HL-60/S4 (cell line): Measurements from ENCODE around the gene CLRN3.

Source experiments
- in situ Hi-C: fragments of 300-500 bp; cut with MboI; formaldehyde crosslinking; loops from 2 replicates; pipeline ENCODE4 v1.14.3; 2022; ENCODE audit warnings: low sequenced_read_pairs

CLRN3 gene

GRCh38 chr10:127853868-127854768 lies 38.6 kb downstream of the CLRN3 start:
- in situ Hi-C loops, result no loop called here

GRCh38 chr10:127852456-127852855 lies 40.3 kb downstream of the CLRN3 start:
- in situ Hi-C loops, result no loop called here

GRCh38 chr10:127851661-127852194 lies 41.0 kb downstream of the CLRN3 start:
- in situ Hi-C loops, result no loop called here

- in situ Hi-C loops, result no loop called here
Observed at GRCh38 chr10:127850944-127851343, 41.8 kb downstream of the CLRN3 start.

- in situ Hi-C loops, result no loop called here
Observed at GRCh38 chr10:127849921-127850320, 42.8 kb downstream of the CLRN3 start.

GRCh38 chr10:127849224-127849623 lies 43.5 kb downstream of the CLRN3 start:
- in situ Hi-C loops, result no loop called here

- in situ Hi-C loops, result no loop called here
Observed at GRCh38 chr10:127848226-127848625, 44.5 kb downstream of the CLRN3 start.

GRCh38 chr10:127845756-127846155 lies 47.0 kb downstream of the CLRN3 start:
- in situ Hi-C loops, result no loop called here

- in situ Hi-C loops, result no loop called here
Observed at GRCh38 chr10:127840884-127841283, 51.9 kb downstream of the CLRN3 start.

- in situ Hi-C loops, result no loop called here
Observed at GRCh38 chr10:127836966-127837365, 55.8 kb downstream of the CLRN3 start.

- in situ Hi-C loops, result no loop called here
Observed at GRCh38 chr10:127836176-127836575, 56.6 kb downstream of the CLRN3 start.

- in situ Hi-C loops, result no loop called here
Observed at GRCh38 chr10:127834791-127835190, 58.0 kb downstream of the CLRN3 start.

GRCh38 chr10:127834221-127834620 lies 58.5 kb downstream of the CLRN3 start:
- in situ Hi-C loops, result no loop called here

GRCh38 chr10:127833804-127834203 lies 58.9 kb downstream of the CLRN3 start:
- in situ Hi-C loops, result no loop called here

- in situ Hi-C loops, result no loop called here
Observed at GRCh38 chr10:127832501-127832900, 60.2 kb downstream of the CLRN3 start.

GRCh38 chr10:127830414-127830813 lies 62.3 kb downstream of the CLRN3 start:
- in situ Hi-C loops, result no loop called here
